Endothelial cell of umbilical vein (primary cell): ENCODE measurements around the gene C14orf180. TPM values are rescaled to one million over a fixed set of nuclear protein-coding genes. Genes with fewer than 3 reads are reported as not detected.

Source experiments
- BruUV-seq: library from RNA; stranded (reverse); fragments of 400-500 nt; replicated peaks from 2 replicates; lab custom pipeline; 2021; lab: Mats Ljungman, UMichigan
- CTCF ChIA-PET: fragments of 300-600, 350-600 bp; sonication (Branson Sonifier 250); formaldehyde crosslinking; loops from one replicate; lab custom pipeline; 2021; ENCODE audit warnings: antibody characterized with exemption, inconsistent platforms; lab: Charles Lee
- POLR2A ChIA-PET: fragments of 300-600, 350-600 bp; sonication (Branson Sonifier 250); formaldehyde crosslinking; loops from one replicate; lab custom pipeline; 2021; ENCODE audit warnings: antibody characterized with exemption, inconsistent platforms; lab: Charles Lee
- DNase-seq: peaks from one replicate; pipeline ENCODE4 v3.0.0-alpha.2; 2011; ENCODE audit warnings: low read depth, low spot score
- FAIRE-seq: peaks from 2 replicates; lab custom pipeline; 2011; peaks lifted over from hg19 to GRCh38; lab: Jason Lieb, UNC
- H2AFZ ChIP-seq: 2 replicates; pipeline ENCODE4 v1.6.0; 2012; ENCODE audit warnings: low read depth, low read length, control low read depth, inconsistent platforms
- H3K27ac ChIP-seq: 2 replicates; pipeline ENCODE4 v1.5.1; 2011; ENCODE audit warnings: low read depth, mild to moderate bottlenecking, control low read depth, low read length, moderate library complexity; ENCODE audit not compliant: insufficient read depth
- H3K27me3 ChIP-seq, 2 experiments: 2 replicates each; pipeline versions ENCODE4 v1.6.0 to v1.6.1; 2011; ENCODE audit warnings: low read length in 2 of 2, mixed read lengths in 1 of 2; ENCODE audit not compliant: control insufficient read depth in 2 of 2, insufficient read depth in 2 of 2
- H3K36me3 ChIP-seq, 2 experiments: 2 replicates in 1 of 2; 3 replicates in 1 of 2; pipeline ENCODE4 v1.5.1; 2011; ENCODE audit warnings: low read length in 2 of 2, mild to moderate bottlenecking in 1 of 2, moderate library complexity in 1 of 2; ENCODE audit not compliant: control insufficient read depth in 2 of 2, insufficient read depth in 2 of 2; ENCODE audit errors: extremely low read depth in 1 of 2
- H3K4me1 ChIP-seq: 3 replicates; pipeline ENCODE4 v1.5.1; 2011; ENCODE audit warnings: mild to moderate bottlenecking, low read length; ENCODE audit not compliant: control insufficient read depth, insufficient read depth; ENCODE audit errors: extremely low read depth
- H3K4me2 ChIP-seq: 2 replicates; pipeline ENCODE4 v1.6.1; 2011; ENCODE audit warnings: low read length, control low read depth, mixed read lengths; ENCODE audit not compliant: insufficient read depth
- H3K4me3 ChIP-seq, 3 experiments: fragments of 200-600 bp in 1 of 3; sonication (generic), shearing (Covaris generic) in 1 of 3; replicated peaks in 1 of 3; 2 replicates each; pipeline ENCODE4 v1.5.1; 2011 to 2016; ENCODE audit warnings: control low read depth in 3 of 3, low read length in 3 of 3, mild to moderate bottlenecking in 2 of 3, inconsistent platforms in 1 of 3, low read depth in 1 of 3, moderate library complexity in 1 of 3; ENCODE audit not compliant: insufficient read depth in 1 of 3
- H3K79me2 ChIP-seq: 2 replicates; pipeline ENCODE4 v1.6.0; 2012; ENCODE audit warnings: low read length, inconsistent platforms; ENCODE audit not compliant: control insufficient read depth, insufficient read depth
- H3K9ac ChIP-seq: replicated peaks from 2 replicates; pipeline ENCODE3; 2011; ENCODE audit warnings: low read length, control low read depth; ENCODE audit not compliant: insufficient read depth; ENCODE audit errors: extremely low read depth
- H3K9me1 ChIP-seq: replicated peaks from 3 replicates; pipeline ENCODE4 v1.6.0; 2011; ENCODE audit warnings: mild to moderate bottlenecking, low read length; ENCODE audit not compliant: control insufficient read depth, insufficient read depth; ENCODE audit errors: extremely low read depth
- H3K9me3 ChIP-seq: replicated peaks from 2 replicates; pipeline ENCODE4 v1.5.1; 2012; ENCODE audit warnings: low read length, inconsistent platforms; ENCODE audit not compliant: control insufficient read depth, insufficient read depth
- H4K20me1 ChIP-seq: replicated peaks from 2 replicates; pipeline ENCODE3; 2011; ENCODE audit warnings: mild to moderate bottlenecking, low read length; ENCODE audit not compliant: control insufficient read depth, insufficient read depth; ENCODE audit errors: extremely low read depth
- CTCF ChIP-seq, 2 donors: IDR thresholded peaks; 1 replicate in 1 of 2; 2 replicates in 1 of 2; pipeline ENCODE4 v1.5.1; 2011; ENCODE audit warnings: low read length in 2 of 2, mild to moderate bottlenecking in 2 of 2, moderate library complexity in 2 of 2, control low read depth in 1 of 2, inconsistent platforms in 1 of 2, low read depth in 1 of 2; ENCODE audit not compliant: insufficient read depth in 1 of 2; ENCODE audit errors: extremely low read depth in 1 of 2
- EZH2 ChIP-seq: IDR thresholded peaks from 2 replicates; pipeline ENCODE4 v1.6.1; 2012; ENCODE audit warnings: borderline replicate concordance, low read depth, mild to moderate bottlenecking, moderate library complexity, low read length, inconsistent platforms; ENCODE audit not compliant: severe bottlenecking
- FOS ChIP-seq: IDR thresholded peaks from 2 replicates; pipeline ENCODE4 v1.6.1; 2011; ENCODE audit warnings: mild to moderate bottlenecking, low read length, moderate library complexity, borderline replicate concordance; ENCODE audit not compliant: insufficient read depth
- GATA2 ChIP-seq: IDR thresholded peaks from 2 replicates; pipeline ENCODE4 v1.7.0; 2011; ENCODE audit warnings: low read depth, mild to moderate bottlenecking, moderate library complexity, mixed read lengths, low read length; ENCODE audit not compliant: insufficient read length, insufficient read depth
- JUN ChIP-seq: IDR thresholded peaks from 2 replicates; pipeline ENCODE4 v1.6.1; 2011; ENCODE audit warnings: borderline replicate concordance, low read depth; ENCODE audit not compliant: insufficient read length, insufficient read depth
- MAX ChIP-seq: IDR thresholded peaks from 2 replicates; pipeline ENCODE4 v1.6.1; 2011; ENCODE audit not compliant: insufficient read depth, insufficient read length
- MYC ChIP-seq: IDR thresholded peaks from one replicate; pipeline ENCODE4 v1.6.1; 2011; ENCODE audit warnings: mild to moderate bottlenecking, low read depth, low read length
- POLR2A ChIP-seq: IDR thresholded peaks from 2 replicates; pipeline ENCODE4 v1.6.1; 2012; ENCODE audit warnings: low read depth, mild to moderate bottlenecking, control low read depth, low read length
- POLR2AphosphoS5 ChIP-seq: IDR thresholded peaks from 2 replicates; pipeline ENCODE4 v1.6.1; 2012; ENCODE audit warnings: low read depth, mild to moderate bottlenecking, control low read depth, low read length, moderate library complexity; ENCODE audit not compliant: insufficient read depth
- dilution Hi-C: fragments of 300-500 bp; cut with MboI; formaldehyde crosslinking; loops from one replicate; pipeline ENCODE4 v1.15.0; 2019; ENCODE audit warnings: low sequenced_read_pairs; ENCODE audit not compliant: extremely low pct_ligation_motif_present
- intact Hi-C: fragments of 100-400 bp; cut with micrococcal nuclease; formaldehyde crosslinking; loops from one replicate; pipeline ENCODE4 v1.10.0; 2022
- polyA plus RNA-seq, 4 experiments: library from polyadenylated mRNA; depleted of rRNA in 3 of 4; stranded (reverse) in 3 of 4; unstranded in 1 of 4; fragments of >200 nt; gene quantifications; 2 replicates each; pipeline versions ENCODE4 v1.2.1 to v1.2.3, GENCODE V29; 2011 to 2012; ENCODE audit warnings: missing spikeins in 1 of 4
- total RNA-seq: library from RNA; stranded (reverse); gene quantifications from 2 replicates; pipeline ENCODE4 v1.2.3, GENCODE V29; 2021

C14orf180 gene
- total and polyA plus RNA-seq, 2 donors (not counting 3 experiments of a cell fraction or from before 2014, with no cell fraction given), result not detected

- Histone ChIP-seq H3K9me3 (no peaks in the 10 kb centered on the region), H3K9me1 (no peaks in the 10 kb centered on the region), H3K27ac (no peak overlapping the region), H2AFZ (no peak overlapping the region), H3K27me3 (no peaks in the 10 kb centered on the region), H3K79me2 (no peaks in the 10 kb centered on the region), H4K20me1 (no peaks in the 10 kb centered on the region), H3K4me3 (no peak overlapping the region), H3K4me2 (no peak overlapping the region), H3K4me1 (no peaks in the 10 kb centered on the region), H3K9ac (no peak overlapping the region), H3K36me3 (no peaks in the 10 kb centered on the region)
- intact Hi-C loops, result no loop called here
- BruUV-seq, result no TSS peak
- POLR2A ChIA-PET, result no interaction called here
- DNase-seq (no peak), FAIRE-seq (no peak)
- CTCF ChIA-PET, result no interaction called here
- dilution Hi-C loops, result no loop called here
- TF ChIP-seq CTCF (IDR thresholded peaks at IDR 0.05; ENCODE audit: extremely low read depth in 1 of 2, insufficient read depth in 1 of 2, low read depth in 1 of 2, low read length in 2 of 2) (no peak), JUN (no peak), POLR2A (no peak), MYC (no peak), POLR2AphosphoS5 (no peak), GATA2 (no peak), FOS (no peak), MAX (no peak), EZH2 (no peak)
Observed at GRCh38 chr14:104635717-104636116, 56.2 kb downstream of the C14orf180 start.
